Sigmoid colon (tissue), 4 donors: ENCODE measurements around the gene ZNF521.

Experiments used
- POLR2A ChIP-seq, 2 donors: fragments of 450-650 bp; IDR thresholded peaks; one replicate each; pipeline ENCODE4 v1.6.1; 2016; ENCODE audit warnings: antibody characterized with exemption in 2 of 2, mild to moderate bottlenecking in 2 of 2, moderate library complexity in 2 of 2
- POLR2AphosphoS5 ChIP-seq, 4 donors: sonication (generic); formaldehyde crosslinking; IDR thresholded peaks; one replicate each; pipeline ENCODE4 v1.6.1; 2017; ENCODE audit warnings: antibody characterized with exemption in 4 of 4
- TF ChIP-seq, protein P1 (sequence below), 4 experiments: fragments of 450-650 bp in 3 of 4; fragments of 200-600 bp in 1 of 4; IDR thresholded peaks; one replicate each; pipeline ENCODE4 v1.5.1; 2016 to 2019; ENCODE audit warnings: antibody characterized with exemption in 4 of 4, mild to moderate bottlenecking in 3 of 4, moderate library complexity in 2 of 4

DNA sequence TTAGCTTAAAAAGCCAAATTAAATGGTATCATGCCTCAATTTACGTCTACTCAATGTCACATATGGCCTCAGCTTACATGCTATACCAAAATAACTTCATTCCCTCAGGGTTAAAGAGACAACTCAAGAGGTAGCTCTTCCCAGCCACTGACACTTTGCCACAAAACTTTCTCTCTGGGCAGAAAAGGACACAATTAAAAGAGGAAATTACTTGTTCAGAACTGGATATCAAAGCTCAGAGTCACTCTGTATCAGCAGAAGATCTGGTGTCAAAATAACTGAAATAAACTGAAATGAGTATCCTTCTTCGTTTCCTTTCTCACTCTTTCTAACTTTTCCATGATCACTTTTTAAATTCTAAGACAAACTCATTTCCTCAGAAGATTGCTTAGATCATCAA lies 108.7 kb downstream of the ZNF521 start:
- TF ChIP-seq, protein P1, sequence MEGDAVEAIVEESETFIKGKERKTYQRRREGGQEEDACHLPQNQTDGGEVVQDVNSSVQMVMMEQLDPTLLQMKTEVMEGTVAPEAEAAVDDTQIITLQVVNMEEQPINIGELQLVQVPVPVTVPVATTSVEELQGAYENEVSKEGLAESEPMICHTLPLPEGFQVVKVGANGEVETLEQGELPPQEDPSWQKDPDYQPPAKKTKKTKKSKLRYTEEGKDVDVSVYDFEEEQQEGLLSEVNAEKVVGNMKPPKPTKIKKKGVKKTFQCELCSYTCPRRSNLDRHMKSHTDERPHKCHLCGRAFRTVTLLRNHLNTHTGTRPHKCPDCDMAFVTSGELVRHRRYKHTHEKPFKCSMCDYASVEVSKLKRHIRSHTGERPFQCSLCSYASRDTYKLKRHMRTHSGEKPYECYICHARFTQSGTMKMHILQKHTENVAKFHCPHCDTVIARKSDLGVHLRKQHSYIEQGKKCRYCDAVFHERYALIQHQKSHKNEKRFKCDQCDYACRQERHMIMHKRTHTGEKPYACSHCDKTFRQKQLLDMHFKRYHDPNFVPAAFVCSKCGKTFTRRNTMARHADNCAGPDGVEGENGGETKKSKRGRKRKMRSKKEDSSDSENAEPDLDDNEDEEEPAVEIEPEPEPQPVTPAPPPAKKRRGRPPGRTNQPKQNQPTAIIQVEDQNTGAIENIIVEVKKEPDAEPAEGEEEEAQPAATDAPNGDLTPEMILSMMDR (IDR thresholded peaks at IDR 0.05): no peak
- TF ChIP-seq POLR2A (IDR thresholded peaks at IDR 0.05): no peak
- TF ChIP-seq POLR2AphosphoS5 (IDR thresholded peaks at IDR 0.05): no peak
